GM21526 (cell line): ENCODE data around the gene ZNF75A.
"Not testable (repeated sequence)": the region's sequence is repeated elsewhere in the genome, so short reads cannot be mapped to it uniquely, and the experiment has no call there.

Experiments
- ATAC-seq: cut with Tn5 transposase; IDR thresholded peaks from one replicate; pipeline ENCODE4 v1.9.1; 2021; ENCODE audit warnings: moderate library complexity; ENCODE audit not compliant: unreplicated experiment, low FRiP score

Gene ZNF75A

GRCh38 chr16:3305109-3306068, at the start of gene ZNF75A, which contains the start of gene TIGD7:
Gene ZNF75A (plus strand): TSS chr16:3305497. CDS start chr16:3308429, 2,932 bp downstream.
Gene TIGD7 (minus strand): TSS chr16:3305430. CDS start chr16:3300614, 4,816 bp downstream.
- ATAC-seq, result peak; percentile 92

- ATAC-seq, result no peak
These were observed 49.0 kb upstream of the ZNF75A start, which contains the start of gene MEFV for GRCh38 chr16:3256146-3256865. Gene MEFV (minus strand): TSS chr16:3256633. CDS start chr16:3256587, 46 bp downstream.

GRCh38 chr16:3256866-3257465, 48.3 kb upstream of the ZNF75A start:
- ATAC-seq, result no peak

DNA sequence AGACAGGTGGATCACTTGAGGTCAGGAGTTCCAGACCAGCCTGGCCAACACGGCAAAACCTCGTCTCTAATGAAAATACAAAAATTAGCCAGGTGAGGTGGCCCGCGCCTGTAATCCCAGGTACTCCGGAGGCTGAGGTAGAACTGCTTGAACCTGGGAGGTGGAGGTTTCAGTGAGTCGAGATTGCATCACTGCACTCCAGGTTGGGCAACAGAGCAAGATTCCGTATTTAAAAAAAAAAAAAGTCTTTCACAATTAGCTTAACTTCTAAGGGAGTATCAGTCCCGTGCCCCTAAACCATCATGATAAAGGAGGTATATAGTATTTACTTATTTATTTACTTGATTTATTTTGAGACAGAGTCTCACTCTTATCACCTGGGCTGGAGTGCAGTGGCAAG, 45.5 kb upstream of the ZNF75A start:
- ATAC-seq, result no peak

GRCh38 chr16:3262517-3262916, 42.8 kb upstream of the ZNF75A start:
- ATAC-seq, result no peak

DNA sequence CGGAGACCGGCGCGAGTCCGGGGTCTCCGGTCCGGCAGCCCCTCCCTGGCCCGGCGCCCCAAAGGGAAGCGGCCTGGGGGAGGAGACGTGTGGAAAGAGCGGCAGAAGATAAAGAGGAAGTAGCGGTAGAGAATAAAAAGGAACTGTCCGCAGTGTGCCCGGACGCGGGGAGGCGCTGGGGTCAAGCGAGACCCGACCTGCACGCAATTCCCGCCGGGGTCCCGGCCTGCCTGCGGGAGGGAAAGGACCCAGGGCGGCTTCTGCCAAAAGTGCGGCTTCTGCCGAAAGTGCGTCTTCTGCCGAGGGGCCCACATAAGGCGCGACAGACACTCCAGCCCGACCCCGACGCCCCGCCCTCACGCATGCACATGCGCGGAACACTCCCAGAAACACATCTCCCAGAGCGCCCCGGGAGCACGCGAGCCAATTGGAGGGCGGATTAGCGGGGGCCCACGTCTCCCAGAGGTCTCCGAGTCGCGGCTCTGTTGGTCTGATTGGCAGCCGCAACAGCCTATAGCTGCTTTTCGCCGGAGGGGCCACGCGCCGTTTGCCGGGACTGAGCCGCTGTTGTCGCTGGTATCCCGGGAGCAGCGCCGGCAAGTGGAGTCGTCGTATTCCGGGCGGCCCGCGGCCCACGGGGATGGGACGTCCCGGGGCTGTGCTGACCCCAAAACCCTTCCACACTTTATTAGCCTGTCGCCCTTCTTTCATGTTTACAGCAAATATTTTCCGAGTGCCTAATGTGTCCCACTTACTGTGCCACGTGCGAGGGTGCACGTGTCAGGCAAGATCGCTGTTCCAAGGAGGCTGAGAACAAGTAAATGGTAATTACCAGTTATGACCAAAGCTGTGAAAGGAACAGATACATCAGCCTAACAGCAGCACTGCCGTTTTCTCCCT, 40.9 kb upstream of the ZNF75A start:
- ATAC-seq, result no peak

GRCh38 chr16:3266873-3267537, 38.3 kb upstream of the ZNF75A start:
- no peak for ATAC-seq

- no peak for ATAC-seq
These were observed 37.0 kb upstream of the ZNF75A start for GRCh38 chr16:3268294-3268693.

DNA sequence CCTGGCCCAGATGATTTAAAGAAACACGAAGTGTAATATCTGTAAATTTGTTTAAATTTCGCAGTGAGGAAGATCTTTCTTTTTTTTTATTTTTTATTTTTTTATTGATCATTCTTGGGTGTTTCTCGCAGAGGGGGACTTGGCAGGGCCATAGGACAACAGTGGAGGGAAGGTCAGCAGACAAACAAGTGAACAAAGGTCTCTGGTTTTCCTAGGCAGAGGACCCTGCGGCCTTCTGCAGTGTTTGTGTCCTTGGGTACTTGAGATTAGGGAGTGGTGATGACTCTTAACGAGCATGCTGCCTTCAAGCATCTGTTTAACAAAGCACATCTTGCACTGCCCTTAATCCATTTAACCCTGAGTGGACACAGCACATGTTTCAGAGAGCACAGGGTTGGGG, 34.6 kb upstream of the ZNF75A start:
- not testable (repeated sequence) for ATAC-seq

GRCh38 chr16:3271281-3271680, 34.0 kb upstream of the ZNF75A start:
- not testable (repeated sequence) for ATAC-seq

DNA sequence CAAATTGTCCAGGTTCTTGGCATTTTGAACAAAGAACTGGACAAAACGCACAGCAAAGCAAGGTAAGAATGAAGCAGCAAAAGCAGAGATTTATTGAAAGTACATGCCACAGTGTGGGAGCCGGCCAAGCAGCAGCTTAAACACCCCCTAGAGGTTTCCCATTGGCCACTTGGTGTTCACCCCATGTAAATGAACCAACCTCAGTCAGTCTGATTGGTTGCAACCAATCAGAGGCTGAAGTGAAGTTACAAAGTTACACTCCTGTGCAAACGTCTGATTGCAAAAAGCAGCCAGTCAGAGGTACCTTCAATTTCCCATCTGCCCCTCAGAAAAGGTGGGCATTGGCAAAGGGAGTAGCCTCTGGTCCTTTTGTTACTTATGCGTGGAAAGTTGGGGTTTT, 30.8 kb upstream of the ZNF75A start:
- ATAC-seq, result no peak

DNA sequence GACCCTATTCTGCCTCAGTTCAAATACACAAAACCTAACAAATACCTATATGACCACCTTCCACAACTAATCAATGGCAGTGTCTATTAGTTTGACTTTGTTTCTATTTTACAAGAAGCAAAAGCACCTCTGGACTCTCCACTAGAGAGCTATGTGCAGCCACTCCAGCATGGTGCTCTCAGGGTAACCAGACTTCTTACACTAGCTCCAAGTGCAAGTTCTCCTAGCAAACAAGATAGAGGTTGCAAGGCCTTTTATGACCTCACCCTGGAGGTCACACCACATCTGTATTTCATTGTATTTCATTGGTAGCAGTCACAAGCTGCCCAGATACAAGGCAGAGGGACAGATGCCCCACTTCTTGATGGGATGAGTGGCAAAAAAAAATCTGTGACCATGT, 30.4 kb upstream of the ZNF75A start:
- ATAC-seq, result no peak

GRCh38 chr16:3276679-3277078, 28.6 kb upstream of the ZNF75A start:
- ATAC-seq, result no peak

- no peak for ATAC-seq
These were observed 24.0 kb upstream of the ZNF75A start for GRCh38 chr16:3281222-3281820.

GRCh38 chr16:3282103-3282729, 23.1 kb upstream of the ZNF75A start:
- peak; percentile 24 for ATAC-seq

- peak; percentile 67 for ATAC-seq
These were observed 22.4 kb upstream of the ZNF75A start, which contains the start of gene ZNF263 for GRCh38 chr16:3282730-3283542. Gene ZNF263 (plus strand): TSS chr16:3283491. CDS start chr16:3283819, 328 bp downstream.
